KMS-11 (cell line): ENCODE measurements around the gene GGTLC1.

ENCODE experiments used
- H2AFZ ChIP-seq: fragments of 200-600 bp; sonication (generic); 2 replicates; pipeline ENCODE4 v1.6.1; 2016; ENCODE audit warnings: antibody characterized with exemption, mixed run types, low read depth
- H3K27ac ChIP-seq: fragments of 200-600 bp; sonication (generic); 2 replicates; pipeline ENCODE4 v1.6.1; 2016; ENCODE audit warnings: mild to moderate bottlenecking, mixed run types
- H3K27me3 ChIP-seq: fragments of 200-600 bp; sonication (generic); 2 replicates; pipeline ENCODE4 v1.6.1; 2017; ENCODE audit warnings: mild to moderate bottlenecking, low read depth, mixed run types, moderate library complexity; ENCODE audit not compliant: insufficient read depth
- H3K36me3 ChIP-seq: fragments of 200-600 bp; sonication (generic); 2 replicates; pipeline ENCODE4 v1.6.1; 2017; ENCODE audit warnings: mild to moderate bottlenecking, mixed run types; ENCODE audit not compliant: insufficient read depth
- H3K4me1 ChIP-seq: fragments of 200-600 bp; sonication (generic); 2 replicates; pipeline ENCODE4 v1.6.1; 2016; ENCODE audit warnings: mild to moderate bottlenecking, low read depth, mixed run types; ENCODE audit not compliant: poor library complexity, severe bottlenecking
- H3K4me2 ChIP-seq: fragments of 200-600 bp; sonication (generic); 2 replicates; pipeline ENCODE4 v1.7.0; 2016; ENCODE audit warnings: mild to moderate bottlenecking, mixed run types
- H3K4me3 ChIP-seq: fragments of 200-600 bp; sonication (generic); IDR thresholded peaks from 2 replicates; pipeline ENCODE4 v1.6.1; 2017; ENCODE audit warnings: low read depth, low read length, mixed read lengths; ENCODE audit not compliant: insufficient read depth
- H3K79me2 ChIP-seq: fragments of 200-600 bp; sonication (generic); 2 replicates; pipeline ENCODE4 v1.6.1; 2016; ENCODE audit warnings: low read depth, mixed run types; ENCODE audit not compliant: insufficient read depth
- H3K9ac ChIP-seq: fragments of 200-600 bp; sonication (generic); 2 replicates; pipeline ENCODE4 v1.6.1; 2016; ENCODE audit warnings: mild to moderate bottlenecking, mixed run types
- H4K20me1 ChIP-seq: fragments of 200-600 bp; sonication (generic); 2 replicates; pipeline ENCODE4 v1.6.1; 2016; ENCODE audit warnings: mild to moderate bottlenecking, mixed run types; ENCODE audit not compliant: insufficient read depth
- CTCF ChIP-seq: fragments of 200-600 bp; sonication (generic); conservative IDR thresholded peaks from 2 replicates; pipeline ENCODE4 v1.6.1; 2017; ENCODE audit warnings: low read depth, mild to moderate bottlenecking, antibody characterized with exemption, low read length, moderate library complexity, mixed read lengths

The GGTLC1 gene

DNA sequence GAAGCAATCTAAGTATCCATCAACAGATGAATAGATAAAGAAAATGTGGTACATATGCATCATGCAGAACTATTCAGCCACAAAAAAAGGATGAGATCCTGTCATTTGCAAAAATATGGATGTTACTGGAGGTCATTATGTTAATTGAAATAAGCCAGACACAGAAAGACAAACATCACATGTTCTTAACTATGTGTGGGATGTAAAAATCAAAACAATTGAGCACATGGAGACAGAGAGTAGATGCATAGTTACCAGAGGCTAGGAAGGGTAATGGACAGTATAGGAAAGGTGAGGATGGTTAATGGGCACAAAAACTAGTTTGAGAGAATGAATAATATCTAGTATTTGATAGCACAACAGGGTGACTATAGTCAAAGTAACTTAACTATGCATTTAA lies 26.3 kb downstream of the GGTLC1 start:
- H3K27ac ChIP-seq = no peak overlapping the region
- H3K79me2 ChIP-seq = no peaks in the 10 kb centered on the region
- H4K20me1 ChIP-seq = no peaks in the 10 kb centered on the region
- H3K9ac ChIP-seq = no peak overlapping the region
- H3K36me3 ChIP-seq = no peaks in the 10 kb centered on the region
- no peak overlapping the region for H2AFZ ChIP-seq
- H3K4me2 ChIP-seq = no peak overlapping the region
- H3K4me3 ChIP-seq = no peak overlapping the region
- no peaks in the 10 kb centered on the region for H3K4me1 ChIP-seq
- TF ChIP-seq CTCF = no peak
- H3K27me3 ChIP-seq = no peaks in the 10 kb centered on the region

DNA sequence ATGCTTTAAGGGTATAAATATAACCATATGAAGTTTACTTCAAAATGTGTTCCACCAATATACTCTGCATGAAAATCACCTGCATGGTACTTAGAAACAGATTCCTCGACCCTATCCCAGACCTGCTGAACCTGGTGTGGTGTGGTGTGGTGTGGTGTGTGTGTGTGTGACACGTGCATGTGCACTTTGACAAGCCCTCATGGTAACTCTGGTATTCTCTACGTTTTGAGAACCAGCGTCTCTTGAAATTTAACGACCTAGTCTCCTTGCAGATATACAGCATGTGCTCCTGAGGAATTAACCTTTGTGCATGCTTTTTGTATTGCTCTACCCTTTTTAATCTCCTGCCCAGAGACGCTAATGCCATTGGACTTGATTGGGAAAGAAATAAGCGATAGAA lies 29.5 kb downstream of the GGTLC1 start:
- Histone ChIP-seq H3K27me3 (no peaks in the 10 kb centered on the region), H3K4me1 (no peaks in the 10 kb centered on the region), H3K79me2 (no peaks in the 10 kb centered on the region), H3K27ac (no peak overlapping the region), H3K4me2 (no peak overlapping the region), H3K4me3 (no peak overlapping the region), H3K9ac (no peak overlapping the region), H2AFZ (no peak overlapping the region), H4K20me1 (no peaks in the 10 kb centered on the region), H3K36me3 (no peaks in the 10 kb centered on the region)
- TF ChIP-seq CTCF = no peak

GRCh38 chr20:23955896-23956295 lies 32.7 kb downstream of the GGTLC1 start:
- no peak for TF ChIP-seq CTCF
- H3K4me1 ChIP-seq = no peaks in the 10 kb centered on the region
- H4K20me1 ChIP-seq = no peaks in the 10 kb centered on the region
- H2AFZ ChIP-seq = no peak overlapping the region
- H3K4me2 ChIP-seq = no peak overlapping the region
- H3K36me3 ChIP-seq = no peaks in the 10 kb centered on the region
- H3K27ac ChIP-seq = no peak overlapping the region
- H3K9ac ChIP-seq = no peak overlapping the region
- no peaks in the 10 kb centered on the region for H3K27me3 ChIP-seq
- H3K4me3 ChIP-seq = no peak overlapping the region
- no peaks in the 10 kb centered on the region for H3K79me2 ChIP-seq

DNA sequence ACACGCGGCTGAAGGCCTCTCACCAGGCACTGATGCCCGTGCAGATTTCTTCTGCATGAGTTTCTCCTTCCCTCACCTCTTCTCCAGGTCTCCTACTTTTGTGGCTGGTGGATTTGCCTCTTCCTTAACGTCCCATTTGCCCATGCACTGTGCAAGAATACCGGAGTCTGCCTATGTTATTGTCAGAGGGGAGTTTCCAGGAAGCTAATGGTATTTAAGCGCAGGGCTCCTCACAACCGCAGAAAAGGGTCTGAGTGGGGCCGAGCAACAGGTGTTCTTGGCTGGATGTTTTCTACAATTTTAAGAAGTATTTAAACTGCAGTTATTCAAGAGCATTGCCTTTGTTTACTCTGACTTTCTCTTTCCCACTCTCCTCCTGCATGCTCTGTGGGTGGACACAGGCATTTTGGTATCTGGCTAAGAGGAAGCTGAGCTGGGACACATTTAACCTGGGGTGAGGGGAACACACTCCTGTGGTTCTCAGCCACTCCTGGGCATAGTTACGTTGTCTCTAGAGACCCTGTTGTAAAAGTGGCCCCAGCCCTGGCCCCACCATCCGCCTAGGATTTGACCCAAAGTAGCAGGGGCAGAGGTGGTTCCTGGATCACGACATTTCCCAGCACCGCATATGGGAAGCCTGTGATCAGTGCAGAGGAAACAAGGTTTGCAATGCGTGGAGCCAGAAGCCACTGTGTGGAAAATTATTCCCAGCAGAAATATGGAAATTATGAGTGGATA lies 34.4 kb downstream of the GGTLC1 start:
- Histone ChIP-seq H3K4me2 (no peak overlapping the region), H3K27ac (no peak overlapping the region), H3K27me3 (no peaks in the 10 kb centered on the region), H4K20me1 (no peaks in the 10 kb centered on the region), H2AFZ (no peak overlapping the region), H3K4me1 (no peaks in the 10 kb centered on the region), H3K9ac (no peak overlapping the region), H3K36me3 (no peaks in the 10 kb centered on the region), H3K79me2 (no peaks in the 10 kb centered on the region), H3K4me3 (no peak overlapping the region)
- TF ChIP-seq CTCF = no peak
